GM21528 (cell line): ENCODE data around the gene LTB4R.

Experiments used
- ATAC-seq: cut with Tn5 transposase; IDR thresholded peaks from one replicate; pipeline ENCODE4 v1.9.1; 2021; ENCODE audit warnings: mild to moderate bottlenecking, moderate library complexity; ENCODE audit not compliant: unreplicated experiment, low FRiP score

The LTB4R gene

GRCh38 chr14:24310646-24311604 is at the start of gene LTB4R:
TSS of gene LTB4R (plus strand) at chr14:24311502. CDS start at chr14:24315652, 4,150 bp downstream.
- peak; percentile 67 for ATAC-seq

- no peak for ATAC-seq
These were observed 49.4 kb upstream of the LTB4R start for GRCh38 chr14:24261969-24262327.

GRCh38 chr14:24262821-24263733 is 48.2 kb upstream of the LTB4R start, which contains the start of gene TGM1:
TSS of gene TGM1 (minus strand) at chr14:24263177. CDS start at chr14:24262352, 825 bp downstream.
- ATAC-seq = no peak

- ATAC-seq = no peak
These were observed 47.5 kb upstream of the LTB4R start for GRCh38 chr14:24263848-24264247.

- no peak for ATAC-seq
These were observed 47.0 kb upstream of the LTB4R start for GRCh38 chr14:24264298-24264697.

GRCh38 chr14:24266344-24267244 is 44.7 kb upstream of the LTB4R start:
- ATAC-seq = no peak

GRCh38 chr14:24267516-24267915 is 43.8 kb upstream of the LTB4R start:
- no peak for ATAC-seq

GRCh38 chr14:24268225-24268624 is 43.1 kb upstream of the LTB4R start:
- no peak for ATAC-seq

GRCh38 chr14:24269368-24269767 is 41.9 kb upstream of the LTB4R start:
- no peak for ATAC-seq

GRCh38 chr14:24269910-24270536 is 41.3 kb upstream of the LTB4R start:
- ATAC-seq = no peak

- ATAC-seq = no peak
These were observed 40.7 kb upstream of the LTB4R start for GRCh38 chr14:24270537-24271133.

- ATAC-seq = peak; percentile 83
These were observed 40.0 kb upstream of the LTB4R start, which contains the start of gene RABGGTA for GRCh38 chr14:24271134-24271833. TSS of gene RABGGTA (minus strand) at chr14:24271597. CDS start at chr14:24271115, 482 bp downstream.

- no peak for ATAC-seq
These were observed 39.5 kb upstream of the LTB4R start for GRCh38 chr14:24271834-24272263.

- ATAC-seq = no peak
These were observed 38.8 kb upstream of the LTB4R start for GRCh38 chr14:24272467-24272866.

GRCh38 chr14:24273422-24273998 is 37.8 kb upstream of the LTB4R start:
- ATAC-seq = no peak

GRCh38 chr14:24274101-24274543 is 37.2 kb upstream of the LTB4R start:
- peak; percentile 40 for ATAC-seq

- ATAC-seq = no peak
These were observed 34.2 kb upstream of the LTB4R start for GRCh38 chr14:24277071-24277470.
